Adipocyte (in vitro differentiated cells): ENCODE data around the gene CRABP2.
A peak's percentile ranks its signal among the peaks of the same experiment; 100 is the strongest.

Experiments
- DNase-seq: peaks from one replicate; pipeline ENCODE4 v3.0.0-alpha.2; 2015; ENCODE audit warnings: low read depth
- H3K27me3 ChIP-seq: replicated peaks from 2 replicates; pipeline ENCODE4 v1.7.0; 2013; ENCODE audit warnings: mild to moderate bottlenecking, low read length, moderate library complexity; ENCODE audit not compliant: control insufficient read depth, insufficient read depth
- H3K36me3 ChIP-seq: 2 replicates; pipeline ENCODE4 v1.7.0; 2013; ENCODE audit warnings: low read length, mild to moderate bottlenecking, moderate library complexity; ENCODE audit not compliant: control insufficient read depth, insufficient read depth, severe bottlenecking
- H3K4me1 ChIP-seq: 2 replicates; pipeline ENCODE4 v1.7.0; 2013; ENCODE audit warnings: mild to moderate bottlenecking, low read length, moderate library complexity; ENCODE audit not compliant: control insufficient read depth, insufficient read depth
- H3K4me3 ChIP-seq: 2 replicates; pipeline ENCODE4 v1.7.0; 2013; ENCODE audit warnings: mild to moderate bottlenecking, low read length, moderate library complexity
- H3K9ac ChIP-seq: 2 replicates; pipeline ENCODE4 v1.7.0; 2013; ENCODE audit warnings: mild to moderate bottlenecking, low read length, moderate library complexity
- H3K9me3 ChIP-seq: 2 replicates; pipeline ENCODE4 v1.7.0; 2013; ENCODE audit warnings: mild to moderate bottlenecking, low read length, moderate library complexity; ENCODE audit not compliant: control insufficient read depth

Gene CRABP2

DNA sequence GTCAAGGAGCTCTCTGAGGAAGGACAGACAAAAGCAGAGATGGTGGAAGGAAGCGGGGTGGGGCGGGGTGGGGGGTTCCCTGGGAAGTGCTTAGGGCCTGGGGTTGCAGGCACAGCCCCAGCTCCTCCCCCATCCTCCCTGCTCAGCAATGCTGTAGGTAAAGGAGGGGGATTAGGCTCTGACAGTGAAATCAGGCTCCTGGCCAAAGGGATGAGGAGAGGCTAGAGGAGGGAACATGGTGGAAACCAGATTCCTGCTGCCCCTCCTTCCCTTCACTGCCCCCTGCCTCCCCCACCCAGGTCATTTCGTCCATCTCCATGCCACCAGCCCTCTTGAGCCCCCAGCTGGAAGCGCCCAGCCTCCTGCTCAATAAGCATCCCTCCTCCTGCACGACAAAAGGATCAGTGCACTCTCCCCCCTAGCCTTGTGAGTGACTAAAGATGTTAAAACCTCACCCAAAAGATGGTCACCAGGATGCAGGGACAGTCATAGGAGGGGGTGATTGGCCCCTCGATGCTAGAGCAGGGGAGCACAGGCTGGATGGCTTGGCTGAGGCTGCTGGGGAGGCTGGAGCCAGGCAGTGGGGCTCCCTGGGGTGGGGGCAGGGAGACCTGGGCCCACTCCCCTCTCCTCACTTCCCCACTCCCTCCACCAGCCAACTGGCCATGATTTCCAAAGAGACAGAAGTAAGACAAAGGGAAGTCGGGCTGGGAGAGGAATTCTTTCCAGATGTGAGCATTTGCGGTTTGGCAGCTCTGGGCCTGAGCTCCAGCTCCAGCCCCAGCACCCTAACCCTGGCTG lies 2.2 kb upstream of the CRABP2 start:
- H3K36me3 ChIP-seq, result no peaks in the 10 kb centered on the region
- H3K4me3 ChIP-seq, result no peak overlapping the region
- DNase-seq, result peak; percentile 91
- H3K27me3 ChIP-seq, result no peaks in the 10 kb centered on the region
- peaks cover 84% of the 10 kb centered on the region for H3K4me1 ChIP-seq
- H3K9ac ChIP-seq, result peak overlapping the region; percentile 83
- H3K9me3 ChIP-seq, result no peaks in the 10 kb centered on the region

DNA sequence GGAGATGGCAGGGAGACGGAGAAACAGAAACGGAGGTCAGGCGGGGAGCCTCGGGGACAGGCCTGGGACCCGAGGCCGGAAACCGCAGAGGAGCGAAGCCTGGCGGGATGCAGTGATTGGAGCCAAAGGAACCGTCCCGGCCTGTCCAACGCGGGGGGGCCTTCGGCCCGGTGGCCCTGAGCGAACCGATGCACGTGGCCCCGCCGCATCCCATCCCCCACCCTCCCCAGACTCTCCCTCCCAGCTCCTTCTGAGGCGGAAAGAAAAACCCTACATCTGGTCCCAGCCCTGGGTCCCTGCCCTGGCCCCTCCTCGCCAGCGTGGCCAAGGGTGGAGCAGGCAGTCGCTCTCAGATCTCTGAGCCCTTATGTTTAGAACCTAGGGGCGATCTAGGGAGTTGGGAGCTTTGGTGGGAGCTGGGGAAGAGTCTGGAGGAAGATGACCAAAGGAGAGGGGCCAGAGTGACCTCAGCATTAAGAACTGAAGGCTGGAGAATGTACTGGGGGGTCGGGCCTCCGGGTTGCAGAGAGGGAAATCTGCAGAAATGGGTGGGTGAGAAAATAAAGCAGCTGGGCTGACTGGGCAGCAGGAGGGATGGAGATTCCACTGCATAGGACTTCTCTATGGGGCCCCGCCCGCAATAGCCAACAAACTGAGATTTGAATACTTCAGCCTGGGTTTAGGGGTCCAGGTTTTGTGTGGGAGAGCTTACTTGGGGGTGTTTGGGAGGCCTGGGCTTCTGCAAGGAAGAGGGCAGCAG lies 1.5 kb upstream of the CRABP2 start:
- H3K27me3 ChIP-seq, result no peaks in the 10 kb centered on the region
- peak overlapping the region; percentile 75 for H3K4me3 ChIP-seq
- H3K9me3 ChIP-seq, result no peaks in the 10 kb centered on the region
- peak; percentile 78 for DNase-seq
- peaks cover 78% of the 10 kb centered on the region for H3K4me1 ChIP-seq
- H3K36me3 ChIP-seq, result no peaks in the 10 kb centered on the region
- H3K9ac ChIP-seq, result peak overlapping the region; percentile 83

DNA sequence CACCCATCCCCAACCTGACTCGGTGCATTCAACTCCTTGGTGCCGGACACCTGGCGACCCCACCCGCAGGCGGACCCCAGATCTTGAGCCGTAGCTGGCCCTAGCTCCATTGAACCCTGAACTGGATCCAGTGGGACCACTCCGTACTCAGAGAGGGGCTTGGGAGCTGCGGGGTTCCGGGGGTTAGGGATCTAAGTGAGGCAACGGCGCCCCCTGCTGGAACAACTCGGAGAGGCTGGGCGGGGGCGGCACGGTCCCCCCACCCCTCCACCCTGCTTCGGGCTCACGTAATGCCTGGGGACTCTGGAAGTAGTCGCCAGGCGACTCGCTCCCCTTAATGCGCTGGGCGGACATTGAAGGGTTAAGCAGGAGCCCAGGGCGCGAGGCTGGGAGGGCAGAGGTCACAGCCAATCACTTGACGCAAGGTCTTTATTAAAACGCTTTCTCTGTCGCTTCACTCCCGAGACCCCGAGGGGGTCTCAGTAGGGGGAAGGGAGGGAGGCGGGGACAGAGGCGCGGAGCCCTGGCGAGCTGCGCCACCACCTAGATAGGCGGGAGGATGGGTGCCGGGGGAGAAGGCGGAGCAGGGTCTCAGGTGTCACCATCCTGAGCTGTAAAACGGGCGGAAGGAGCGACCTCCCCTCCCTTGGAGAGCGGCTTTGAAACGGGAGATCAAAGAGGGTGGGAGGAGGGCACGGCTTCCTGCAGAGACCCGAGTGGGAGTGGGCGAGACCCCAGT lies 704 bp upstream of the CRABP2 start:
- Histone ChIP-seq H3K9ac (peak overlapping the region; percentile 83), H3K4me1 (peaks cover 78% of the 10 kb centered on the region), H3K4me3 (peak overlapping the region; percentile 75)

DNA sequence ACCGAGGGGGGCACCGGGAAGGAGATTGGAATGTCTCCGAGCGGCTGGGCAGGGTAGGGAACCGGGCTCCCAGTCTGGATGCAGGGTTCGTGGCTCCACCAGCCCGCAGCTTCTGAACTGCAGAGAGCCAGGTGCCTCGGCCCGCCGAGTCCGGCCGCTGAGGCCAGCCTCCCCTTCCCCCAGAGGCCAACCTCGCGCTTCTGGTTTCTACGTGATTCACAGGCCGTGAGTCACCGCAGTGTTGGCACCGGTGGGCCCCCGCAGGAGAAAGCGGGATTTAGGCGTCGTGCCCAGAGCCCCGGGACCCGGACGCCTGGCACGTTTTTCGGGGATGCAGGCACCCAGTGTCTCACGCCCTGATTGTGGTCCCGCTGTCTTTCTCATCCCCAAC lies 458 bp downstream of the CRABP2 start:
- peak; percentile 88 for DNase-seq
- Histone ChIP-seq H3K4me1 (peaks cover 67% of the 10 kb centered on the region), H3K27me3 (no peaks in the 10 kb centered on the region), H3K9me3 (no peaks in the 10 kb centered on the region), H3K36me3 (peaks cover 5% of the 10 kb centered on the region), H3K4me3 (peak overlapping the region; percentile 74), H3K9ac (peak overlapping the region; percentile 83)

More for the DNA sequence above, 704 bp upstream of the CRABP2 start:
- Histone ChIP-seq H3K36me3 (no peaks in the 10 kb centered on the region), H3K9me3 (no peaks in the 10 kb centered on the region), H3K27me3 (no peaks in the 10 kb centered on the region)
- peak; percentile 88 for DNase-seq

DNA sequence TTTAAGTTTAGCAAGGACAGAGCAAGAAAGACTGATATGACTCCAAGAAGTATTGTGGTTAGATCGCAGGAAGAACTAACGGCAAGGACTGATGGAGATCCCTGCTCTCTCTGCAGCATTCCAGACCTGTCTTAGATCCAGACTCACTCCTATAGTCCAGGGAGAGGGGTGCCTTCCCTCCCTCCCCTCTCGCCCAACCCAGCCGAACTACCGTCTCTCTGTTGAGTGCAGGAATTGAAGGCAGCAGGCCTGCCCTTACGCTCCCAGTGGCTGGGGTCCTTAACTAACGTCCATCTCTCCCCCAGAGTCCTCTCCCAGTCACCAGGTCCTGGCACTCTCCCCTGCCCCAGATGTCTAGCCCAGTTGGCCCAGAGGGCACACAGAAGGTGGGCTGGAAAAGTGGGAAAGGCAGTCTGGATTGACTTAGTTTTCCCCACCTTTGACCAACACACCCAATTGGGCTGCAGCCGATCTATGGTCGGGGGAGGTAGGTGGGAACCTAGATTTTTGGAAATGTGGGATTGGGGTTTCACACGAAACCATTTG lies 1.1 kb downstream of the CRABP2 start:
- peak overlapping the region; percentile 83 for H3K9ac ChIP-seq
- DNase-seq, result no peak
- peaks cover 61% of the 10 kb centered on the region for H3K4me1 ChIP-seq
- no peaks in the 10 kb centered on the region for H3K27me3 ChIP-seq
- no peaks in the 10 kb centered on the region for H3K9me3 ChIP-seq
- peaks cover 6% of the 10 kb centered on the region for H3K36me3 ChIP-seq
- H3K4me3 ChIP-seq, result peak overlapping the region; percentile 74

DNA sequence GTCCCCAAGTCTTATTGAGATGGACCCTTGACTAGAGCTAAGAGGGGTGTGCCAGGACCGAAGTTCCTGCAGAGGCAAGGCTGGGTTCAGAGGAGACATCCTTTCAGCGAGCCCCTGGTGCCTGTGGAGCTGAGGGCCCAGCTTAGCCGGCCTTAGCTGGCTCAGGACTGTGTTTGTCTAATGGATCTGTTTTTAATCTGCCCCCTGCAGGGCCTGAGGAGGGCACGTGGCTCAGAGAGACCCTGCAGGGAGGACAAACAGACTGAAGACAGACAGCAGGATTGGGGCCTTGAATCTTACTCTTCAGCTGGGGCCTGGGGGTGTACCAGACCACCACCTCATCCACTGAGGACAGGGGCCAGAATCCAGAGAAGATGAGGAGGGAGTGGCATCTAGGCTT lies 1.6 kb downstream of the CRABP2 start:
- DNase-seq, result peak; percentile 36

DNA sequence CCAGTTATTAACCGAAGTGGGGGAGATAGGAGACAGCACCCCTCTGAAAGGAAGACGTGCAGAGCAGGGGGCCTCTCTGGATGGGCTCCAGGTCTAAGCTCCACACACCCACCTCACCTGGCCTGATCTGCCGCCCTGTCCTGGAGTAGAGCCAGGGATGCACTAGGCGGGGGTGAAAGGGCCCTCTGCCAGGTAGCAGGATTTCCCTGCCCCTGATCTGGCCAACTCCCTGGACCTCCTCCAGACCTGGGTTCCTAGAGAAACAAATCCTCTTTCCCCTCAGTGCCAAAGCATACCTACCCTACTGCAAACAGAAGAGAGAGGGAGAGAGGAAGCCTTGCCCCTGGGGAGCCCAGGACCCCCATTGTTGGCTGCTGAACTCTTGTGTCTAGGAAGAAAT lies 2.0 kb downstream of the CRABP2 start:
- Histone ChIP-seq H3K36me3 (peaks cover 6% of the 10 kb centered on the region), H3K9me3 (no peaks in the 10 kb centered on the region), H3K27me3 (no peaks in the 10 kb centered on the region), H3K4me3 (no peak overlapping the region), H3K4me1 (peaks cover 56% of the 10 kb centered on the region), H3K9ac (peak overlapping the region; percentile 83)
- no peak for DNase-seq

More for the DNA sequence above, 1.6 kb downstream of the CRABP2 start:
- Histone ChIP-seq H3K9ac (peak overlapping the region; percentile 83), H3K9me3 (no peaks in the 10 kb centered on the region), H3K4me3 (peak overlapping the region; percentile 74), H3K27me3 (no peaks in the 10 kb centered on the region), H3K4me1 (peaks cover 60% of the 10 kb centered on the region), H3K36me3 (peaks cover 6% of the 10 kb centered on the region)

DNA sequence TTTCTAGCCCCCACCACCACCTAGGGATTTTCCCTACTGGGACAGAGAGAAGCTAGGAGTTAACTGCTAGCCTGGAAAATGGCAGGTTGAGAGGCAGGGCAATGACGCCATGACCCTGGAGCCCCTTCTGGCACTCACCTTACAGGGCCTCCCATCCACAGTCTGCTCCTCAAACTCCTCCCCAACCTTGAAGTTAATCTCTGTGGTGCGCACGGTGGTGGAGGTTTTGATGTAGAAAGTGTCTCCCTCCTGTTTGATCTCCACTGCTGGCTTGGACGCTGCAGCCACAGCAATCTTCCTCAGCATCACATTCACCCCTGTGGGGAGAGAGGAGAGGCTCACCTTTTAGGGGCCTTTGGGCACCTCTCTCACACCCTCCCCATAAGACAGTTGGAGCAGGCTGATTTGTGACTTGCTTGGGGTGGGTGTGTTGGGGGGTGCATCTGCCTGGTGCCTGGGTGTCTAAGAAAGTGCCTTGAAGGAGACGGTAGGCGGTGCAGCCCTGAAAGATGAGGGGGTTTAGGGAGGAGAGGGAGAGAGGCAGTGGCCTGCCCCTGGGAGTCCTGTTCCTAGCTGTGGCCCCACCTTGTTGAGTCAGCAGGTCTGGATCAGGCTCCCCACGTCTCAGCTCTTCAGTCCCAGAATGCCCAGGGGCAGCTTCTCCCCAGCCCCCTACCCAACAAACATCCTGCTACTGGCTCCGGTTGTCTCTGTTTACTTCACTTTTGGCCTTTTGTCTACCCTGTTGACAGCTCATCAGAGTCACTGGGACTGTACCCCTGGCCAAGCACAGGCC lies 4.4 kb downstream of the CRABP2 start:
- H3K4me1 ChIP-seq, result peaks cover 33% of the 10 kb centered on the region
- no peak overlapping the region for H3K4me3 ChIP-seq
- no peaks in the 10 kb centered on the region for H3K9me3 ChIP-seq
- H3K36me3 ChIP-seq, result peaks cover 6% of the 10 kb centered on the region
- no peak for DNase-seq
- H3K27me3 ChIP-seq, result no peaks in the 10 kb centered on the region
- H3K9ac ChIP-seq, result no peak overlapping the region

DNA sequence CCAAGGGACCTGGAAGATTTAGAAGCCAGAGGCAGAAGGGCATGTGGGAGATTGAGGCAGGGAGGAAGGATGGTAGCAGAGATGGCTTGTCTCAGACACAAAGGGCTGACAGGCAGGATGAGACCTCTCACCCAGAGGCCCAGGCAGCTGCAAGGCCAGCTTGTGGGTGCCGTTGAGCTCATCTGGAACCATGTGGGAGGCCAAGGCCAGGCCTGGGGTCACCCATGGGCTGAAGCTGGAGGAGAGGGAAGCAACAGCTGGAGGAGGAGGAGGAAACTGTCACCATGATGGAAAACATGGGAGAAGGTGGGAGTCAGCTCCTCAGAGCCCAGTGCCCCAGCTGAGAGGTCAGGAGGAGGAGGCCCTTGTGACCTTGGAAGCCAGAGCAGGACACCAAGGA lies 6.4 kb downstream of the CRABP2 start:
- H3K4me1 ChIP-seq, result peaks cover 19% of the 10 kb centered on the region
- H3K36me3 ChIP-seq, result peaks cover 6% of the 10 kb centered on the region
- H3K4me3 ChIP-seq, result no peak overlapping the region
- no peaks in the 10 kb centered on the region for H3K9me3 ChIP-seq
- H3K9ac ChIP-seq, result no peak overlapping the region
- H3K27me3 ChIP-seq, result no peaks in the 10 kb centered on the region
- no peak for DNase-seq

DNA sequence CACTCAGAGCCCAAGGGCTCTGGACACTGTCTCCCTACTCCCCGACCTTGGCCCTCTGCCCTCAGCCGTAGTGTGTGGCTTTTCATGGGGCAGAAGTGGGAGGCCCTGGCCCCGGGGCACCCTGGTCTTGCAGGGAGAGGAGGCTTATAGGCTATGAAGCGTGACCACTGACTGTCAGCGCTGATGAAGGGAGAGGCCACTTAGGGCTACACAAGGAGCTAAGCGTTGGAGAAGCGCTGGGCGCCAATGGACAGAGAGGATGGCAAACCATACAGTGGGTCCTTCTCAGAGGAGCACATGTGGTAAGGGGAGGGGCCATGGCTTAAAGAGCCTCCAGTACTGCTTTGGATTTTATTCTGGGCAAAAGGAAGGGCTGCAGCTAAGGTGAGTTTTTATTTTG lies 7.9 kb downstream of the CRABP2 start:
- Histone ChIP-seq H3K9me3 (no peaks in the 10 kb centered on the region), H3K4me1 (peaks cover 10% of the 10 kb centered on the region), H3K36me3 (peaks cover 6% of the 10 kb centered on the region), H3K27me3 (no peaks in the 10 kb centered on the region), H3K4me3 (no peak overlapping the region), H3K9ac (no peak overlapping the region)
- DNase-seq, result no peak
